HG02938 (cell line): ENCODE results near the gene KCNG2.
"Not testable (repeated sequence)": the region's sequence is repeated elsewhere in the genome, so short reads cannot be mapped to it uniquely, and the experiment has no call there.

Source experiments
- ATAC-seq: cut with Tn5 transposase; IDR thresholded peaks from one replicate; pipeline ENCODE4 v1.9.1; 2021; ENCODE audit warnings: mild to moderate bottlenecking, moderate library complexity; ENCODE audit not compliant: unreplicated experiment

The KCNG2 gene

DNA sequence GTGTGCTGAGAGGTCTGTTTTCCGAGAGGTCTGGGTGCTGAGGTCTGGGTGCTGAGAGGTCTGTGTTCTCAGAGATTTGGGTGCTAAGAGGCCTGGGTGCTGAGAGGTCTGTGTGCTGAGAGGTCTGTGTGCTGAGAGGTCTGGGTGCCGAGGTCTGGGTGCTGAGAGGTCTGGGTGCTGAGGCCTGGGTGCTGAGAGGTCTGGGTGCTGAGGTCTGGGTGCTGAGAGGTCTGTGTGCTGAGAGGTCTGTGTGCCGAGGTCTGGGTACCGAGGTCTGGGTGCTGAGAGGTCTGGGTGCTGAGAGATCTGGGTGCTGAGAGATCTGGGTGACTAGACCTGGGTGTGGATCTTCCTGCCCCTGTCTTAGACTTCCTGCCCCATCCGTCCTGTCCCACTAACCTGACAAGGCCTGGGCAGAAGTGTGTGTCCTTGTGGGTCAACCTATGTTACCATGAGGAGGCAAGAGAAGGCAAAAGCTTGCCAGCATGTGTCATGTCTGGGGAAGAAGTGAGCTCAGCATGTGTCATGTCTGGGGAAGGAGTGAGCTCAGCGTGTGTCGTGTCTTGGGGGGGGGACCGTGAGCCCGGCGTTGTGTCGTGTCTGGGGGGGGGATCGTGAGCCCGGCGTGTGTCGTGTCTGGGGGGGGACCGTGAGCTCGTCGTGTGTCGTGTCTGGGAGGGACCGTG, 69.3 kb downstream of the KCNG2 start:
- no peak for ATAC-seq

- ATAC-seq: no peak
Measured at GRCh38 chr18:79867666-79868065, 69.9 kb downstream of the KCNG2 start.

GRCh38 chr18:79868168-79868784, 70.5 kb downstream of the KCNG2 start:
- ATAC-seq: no peak

GRCh38 chr18:79868811-79869541, 71.2 kb downstream of the KCNG2 start:
- ATAC-seq: no peak

DNA sequence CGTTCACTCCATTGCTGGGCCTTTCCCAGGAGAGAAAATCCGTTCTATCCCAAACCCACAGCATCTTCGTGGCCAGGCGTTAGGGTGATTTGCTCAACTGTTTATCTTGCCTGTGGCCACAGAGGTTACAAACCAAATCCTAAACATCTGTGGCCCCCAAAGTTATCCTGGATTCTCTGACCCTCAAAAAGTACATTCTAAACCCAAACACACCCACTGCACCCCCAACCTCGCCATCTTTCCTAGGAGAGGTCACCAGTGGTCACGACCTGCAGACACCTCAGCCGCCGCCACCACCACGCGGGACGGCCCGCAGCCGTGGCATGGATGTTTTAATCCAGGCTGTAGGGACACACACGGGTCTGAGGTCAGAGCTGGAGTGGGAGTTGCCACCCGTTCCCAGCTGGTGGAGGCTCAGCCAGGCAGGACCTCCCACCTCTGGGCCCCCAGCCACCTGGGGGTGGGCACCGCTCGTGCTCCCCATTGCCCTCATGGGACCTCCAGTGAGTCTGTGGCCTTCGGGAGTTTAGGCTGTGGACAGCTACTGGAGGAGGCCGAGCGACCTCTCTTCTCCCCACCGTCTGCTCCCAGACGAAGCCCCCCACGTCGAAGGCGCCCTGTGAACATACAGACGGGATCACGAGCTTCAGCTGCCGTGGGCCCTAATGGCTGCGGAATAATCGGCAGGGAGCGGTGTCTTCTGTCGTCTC, 72.0 kb downstream of the KCNG2 start:
- ATAC-seq: no peak

DNA sequence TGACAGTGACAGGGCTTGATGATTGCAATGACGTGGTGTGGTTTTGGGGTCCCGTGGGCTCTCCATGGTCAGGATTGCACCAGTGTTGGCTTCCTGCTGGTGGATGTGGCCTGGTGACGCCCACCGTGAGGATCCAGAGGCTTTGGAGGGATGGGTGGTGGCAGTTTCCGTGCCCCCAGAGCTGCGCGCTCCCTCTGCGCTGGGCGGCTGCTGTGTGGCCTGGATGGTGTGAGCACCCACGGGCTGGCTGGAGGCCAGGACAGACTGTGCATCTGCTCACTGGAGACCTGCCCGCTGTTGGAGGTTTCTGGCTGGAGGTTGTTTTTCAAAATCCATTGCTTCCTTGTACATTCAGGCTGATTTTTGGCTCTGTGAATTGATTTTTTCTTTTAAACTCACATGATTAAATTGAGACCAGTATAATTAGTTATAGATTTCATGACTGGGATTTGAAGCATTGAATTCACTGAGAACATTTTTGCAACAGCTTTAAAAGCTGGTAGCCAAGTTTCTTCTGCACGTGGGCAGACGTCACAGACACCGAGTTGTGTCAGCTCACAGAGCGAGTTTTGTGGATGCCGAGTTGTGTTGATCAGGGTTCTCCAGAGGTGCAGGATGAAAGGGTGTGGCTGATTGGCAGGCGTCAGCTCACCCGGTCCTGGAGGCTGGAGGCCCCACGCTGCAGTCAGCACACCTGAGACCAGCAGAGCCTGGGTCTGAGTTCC, 72.7 kb downstream of the KCNG2 start:
- no peak for ATAC-seq

- no peak for ATAC-seq
Measured at GRCh38 chr18:79871026-79871390, 73.3 kb downstream of the KCNG2 start.

DNA sequence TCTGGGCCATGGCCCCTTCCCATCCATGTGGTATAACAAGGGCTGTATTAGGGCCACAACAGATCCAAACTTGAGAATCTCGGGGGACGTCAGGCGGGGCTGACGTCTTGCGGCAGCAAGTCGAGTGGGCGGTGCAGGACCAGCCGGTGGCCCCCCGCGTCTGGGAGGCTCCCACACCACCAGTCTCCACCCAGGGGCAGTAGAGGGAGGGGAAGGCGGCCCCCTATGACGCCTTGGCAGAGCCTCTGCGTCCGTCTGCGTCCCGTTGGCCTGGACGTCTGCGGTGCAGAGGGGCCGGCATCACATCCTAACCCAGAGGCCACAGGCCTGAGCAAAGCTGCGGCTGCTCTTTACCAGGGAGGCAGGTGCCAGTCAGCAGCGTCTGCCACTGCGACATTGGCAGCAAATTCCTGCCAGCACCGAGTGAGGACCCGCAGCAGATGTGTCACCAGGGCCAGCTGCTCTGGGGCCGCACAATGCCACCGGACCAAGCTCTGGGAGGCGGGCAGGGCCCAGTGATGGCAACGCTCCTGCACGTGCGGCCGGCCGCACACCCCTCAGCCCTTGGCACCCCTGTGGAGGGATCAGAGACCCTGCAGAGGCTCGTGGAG, 73.8 kb downstream of the KCNG2 start:
- ATAC-seq: no peak

GRCh38 chr18:79872527-79873444, 75.0 kb downstream of the KCNG2 start:
- ATAC-seq: no peak

- no peak for ATAC-seq
Measured at GRCh38 chr18:79873449-79874110, 75.8 kb downstream of the KCNG2 start.

- no peak for ATAC-seq
Measured at GRCh38 chr18:79874553-79875530, 77.1 kb downstream of the KCNG2 start.

DNA sequence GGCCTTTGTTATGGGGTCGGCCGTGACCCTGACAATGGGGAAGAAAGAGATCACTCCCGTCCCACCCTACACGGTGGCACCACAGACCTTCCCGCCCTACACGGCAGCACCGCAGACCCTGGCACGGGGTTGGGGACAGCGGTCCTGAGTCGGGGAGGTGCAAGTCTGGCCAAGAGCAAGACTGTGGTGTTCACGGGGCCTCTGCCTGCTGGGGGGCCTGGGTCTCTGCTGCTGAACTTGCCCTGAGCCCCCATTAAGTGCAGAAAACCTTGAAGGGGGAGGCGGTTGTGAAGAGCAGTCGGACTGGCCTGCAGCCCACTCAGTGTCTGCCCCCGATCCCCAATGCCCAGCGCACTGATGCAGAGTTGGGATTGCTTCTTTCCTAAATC, 77.8 kb downstream of the KCNG2 start:
- no peak for ATAC-seq

- no peak for ATAC-seq
Measured at GRCh38 chr18:79875931-79876461, 78.3 kb downstream of the KCNG2 start.

DNA sequence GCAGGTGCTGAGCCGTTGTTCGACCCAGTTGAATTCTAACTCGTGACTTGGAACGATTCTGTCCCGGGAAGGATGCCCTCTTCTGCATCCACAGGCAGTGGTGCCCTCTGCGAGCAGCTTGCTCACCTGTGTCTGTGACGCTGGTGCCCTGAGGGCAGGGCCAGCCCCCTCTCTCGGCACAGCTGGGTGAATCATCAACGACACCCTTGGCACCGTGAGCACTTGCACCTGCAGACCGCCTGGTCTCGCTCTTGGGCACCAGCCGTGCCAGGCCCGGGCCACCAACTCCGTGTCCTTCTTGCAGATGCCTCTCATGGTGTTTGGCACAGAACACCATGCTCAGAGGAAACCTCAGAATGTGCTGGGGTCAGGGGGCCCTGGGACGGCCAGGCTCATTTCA, 78.8 kb downstream of the KCNG2 start:
- ATAC-seq: no peak

- ATAC-seq: no peak
Measured at GRCh38 chr18:79877163-79878091, 79.7 kb downstream of the KCNG2 start.

DNA sequence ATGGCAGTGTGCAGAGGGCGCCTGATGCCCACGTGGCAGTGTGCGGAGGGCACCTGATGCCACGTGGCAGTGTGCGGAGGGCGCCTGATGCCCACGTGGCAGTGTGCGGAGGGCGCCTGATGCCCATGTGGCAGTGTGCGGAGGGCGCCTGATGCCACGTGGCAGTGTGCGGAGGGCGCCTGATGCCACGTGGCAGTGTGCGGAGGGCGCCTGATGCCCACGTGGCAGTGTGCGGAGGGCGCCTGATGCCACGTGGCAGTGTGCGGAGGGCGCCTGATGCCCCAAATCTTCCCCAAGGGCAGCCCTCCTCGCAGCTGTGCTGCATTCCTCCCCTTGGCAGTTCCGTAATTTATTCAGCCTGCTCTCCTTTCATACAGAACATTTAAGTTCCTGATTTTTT, 80.5 kb downstream of the KCNG2 start:
- not testable (repeated sequence) for ATAC-seq
